ENCODE data around the gene PDC. TPM values are rescaled to one million over a fixed set of nuclear protein-coding genes. Genes with fewer than 3 reads are reported as not detected.

PDC gene
- total and polyA plus RNA-seq, 2 donors (not counting 3 experiments of a cell fraction or from before 2014, with no cell fraction given) = not detected

DNA sequence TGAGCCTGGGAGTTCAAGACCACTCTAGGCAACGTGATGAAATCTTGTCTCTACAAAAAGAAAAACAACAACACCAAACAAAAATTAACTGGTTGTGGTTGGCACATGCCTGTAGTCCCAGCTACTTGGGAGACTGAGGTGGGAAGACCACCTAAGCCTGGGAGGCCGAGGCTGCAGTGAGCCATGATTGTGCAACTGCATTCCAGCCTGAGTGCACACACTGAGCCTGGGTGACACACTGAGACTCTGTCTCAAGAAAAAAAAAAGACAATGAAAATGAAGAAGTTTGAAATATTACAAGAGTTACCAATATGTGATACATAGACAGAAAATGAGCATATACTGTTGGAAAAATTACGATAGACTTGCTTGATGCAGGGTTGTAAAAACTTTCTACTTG is 31.9 kb downstream of the PDC start:
- Histone ChIP-seq H3K9me1 (replicated peaks; ENCODE audit: control insufficient read depth, extremely low read depth, insufficient read depth, low read length) (no peaks in the 10 kb centered on the region), H3K4me1 (ENCODE audit: control insufficient read depth, extremely low read depth, insufficient read depth, low read length) (no peaks in the 10 kb centered on the region), H3K9me3 (replicated peaks; ENCODE audit: control insufficient read depth, insufficient read depth, low read length) (no peaks in the 10 kb centered on the region), H3K9ac (replicated peaks; ENCODE audit: extremely low read depth, insufficient read depth, low read length) (no peak overlapping the region), H3K4me2 (ENCODE audit: insufficient read depth, low read length) (no peak overlapping the region), H3K79me2 (ENCODE audit: control insufficient read depth, insufficient read depth, low read length) (no peaks in the 10 kb centered on the region), H3K27ac (ENCODE audit: insufficient read depth, low read depth, low read length) (no peak overlapping the region), H3K4me3 (replicated peaks in 1 of 3; ENCODE audit: insufficient read depth in 1 of 3, low read depth in 1 of 3, low read length in 3 of 3) (no peak overlapping the region), H3K36me3 (ENCODE audit: control insufficient read depth in 2 of 2, extremely low read depth in 1 of 2, insufficient read depth in 2 of 2, low read length in 2 of 2) (peaks cover 0 to 2% of the 10 kb centered on the region in 2 experiments), H4K20me1 (replicated peaks; ENCODE audit: control insufficient read depth, extremely low read depth, insufficient read depth, low read length) (no peaks in the 10 kb centered on the region), H2AFZ (ENCODE audit: low read depth, low read length) (no peak overlapping the region), H3K27me3 (ENCODE audit: control insufficient read depth in 2 of 2, insufficient read depth in 2 of 2, low read length in 2 of 2) (no peaks in the 10 kb centered on the region)
- BruUV-seq (replicated peaks) = no TSS peak
- dilution Hi-C loops (cut with MboI; ENCODE audit: extremely low pct_ligation_motif_present, low sequenced_read_pairs) (no loop called here), intact Hi-C loops (cut with micrococcal nuclease) (no loop called here)
- POLR2A ChIA-PET = no interaction called here
- TF ChIP-seq JUN (IDR thresholded peaks at IDR 0.05; ENCODE audit: borderline replicate concordance, insufficient read depth, insufficient read length, low read depth) = no peak
- TF ChIP-seq MYC (IDR thresholded peaks at IDR 0.05; ENCODE audit: low read depth, low read length) = no peak
- TF ChIP-seq POLR2AphosphoS5 (IDR thresholded peaks at IDR 0.05; ENCODE audit: insufficient read depth, low read depth, low read length) = no peak
- TF ChIP-seq EZH2 (IDR thresholded peaks at IDR 0.05; ENCODE audit: borderline replicate concordance, low read depth, low read length, severe bottlenecking) = no peak
- no peak for TF ChIP-seq GATA2 (IDR thresholded peaks at IDR 0.05; ENCODE audit: insufficient read depth, insufficient read length, low read depth, low read length)
- TF ChIP-seq, protein P1, sequence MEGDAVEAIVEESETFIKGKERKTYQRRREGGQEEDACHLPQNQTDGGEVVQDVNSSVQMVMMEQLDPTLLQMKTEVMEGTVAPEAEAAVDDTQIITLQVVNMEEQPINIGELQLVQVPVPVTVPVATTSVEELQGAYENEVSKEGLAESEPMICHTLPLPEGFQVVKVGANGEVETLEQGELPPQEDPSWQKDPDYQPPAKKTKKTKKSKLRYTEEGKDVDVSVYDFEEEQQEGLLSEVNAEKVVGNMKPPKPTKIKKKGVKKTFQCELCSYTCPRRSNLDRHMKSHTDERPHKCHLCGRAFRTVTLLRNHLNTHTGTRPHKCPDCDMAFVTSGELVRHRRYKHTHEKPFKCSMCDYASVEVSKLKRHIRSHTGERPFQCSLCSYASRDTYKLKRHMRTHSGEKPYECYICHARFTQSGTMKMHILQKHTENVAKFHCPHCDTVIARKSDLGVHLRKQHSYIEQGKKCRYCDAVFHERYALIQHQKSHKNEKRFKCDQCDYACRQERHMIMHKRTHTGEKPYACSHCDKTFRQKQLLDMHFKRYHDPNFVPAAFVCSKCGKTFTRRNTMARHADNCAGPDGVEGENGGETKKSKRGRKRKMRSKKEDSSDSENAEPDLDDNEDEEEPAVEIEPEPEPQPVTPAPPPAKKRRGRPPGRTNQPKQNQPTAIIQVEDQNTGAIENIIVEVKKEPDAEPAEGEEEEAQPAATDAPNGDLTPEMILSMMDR (IDR thresholded peaks at IDR 0.05; ENCODE audit: extremely low read depth in 1 of 2, insufficient read depth in 1 of 2, low read depth in 1 of 2, low read length in 2 of 2) = no peak
- TF ChIP-seq POLR2A (IDR thresholded peaks at IDR 0.05; ENCODE audit: low read depth, low read length) = no peak
- TF ChIP-seq, protein P2, sequence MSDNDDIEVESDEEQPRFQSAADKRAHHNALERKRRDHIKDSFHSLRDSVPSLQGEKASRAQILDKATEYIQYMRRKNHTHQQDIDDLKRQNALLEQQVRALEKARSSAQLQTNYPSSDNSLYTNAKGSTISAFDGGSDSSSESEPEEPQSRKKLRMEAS (IDR thresholded peaks at IDR 0.05; ENCODE audit: insufficient read depth, insufficient read length) = no peak
- no peak for TF ChIP-seq FOS (IDR thresholded peaks at IDR 0.05; ENCODE audit: borderline replicate concordance, insufficient read depth, low read length)
- CTCF ChIA-PET = interaction anchor here (1.3 kb wide), 1 partner anchor 47 kb away, joined by 3 read pairs; no protein-coding TSS in a partner anchor
- no peak for FAIRE-seq
- DNase-seq (ENCODE audit: low read depth, low spot score) = no peak

Data from endothelial cell of umbilical vein (primary cell).